ENCODE measurements around the gene MROH7.

MROH7 gene

DNA sequence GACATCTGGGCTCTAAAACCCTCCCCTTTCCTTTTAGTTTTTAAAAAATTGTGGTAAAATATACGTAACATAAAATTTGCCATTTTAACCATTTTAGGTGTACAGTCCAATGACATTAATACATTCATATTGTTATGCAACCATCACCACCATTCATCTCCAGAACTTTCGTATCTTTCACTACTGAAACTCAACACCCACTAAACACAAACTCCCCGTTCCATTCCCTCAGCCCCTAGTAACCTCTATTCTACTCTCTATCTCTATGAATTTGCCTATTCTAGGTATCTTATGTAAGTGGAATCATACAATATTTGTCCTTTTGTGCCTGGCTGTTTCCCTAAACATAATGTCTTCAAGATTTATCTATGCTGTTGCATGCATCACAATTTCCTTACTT is 54.7 kb downstream of the MROH7 start:
- no peak for DNase-seq (ENCODE audit: low read depth, low spot score)

DNA sequence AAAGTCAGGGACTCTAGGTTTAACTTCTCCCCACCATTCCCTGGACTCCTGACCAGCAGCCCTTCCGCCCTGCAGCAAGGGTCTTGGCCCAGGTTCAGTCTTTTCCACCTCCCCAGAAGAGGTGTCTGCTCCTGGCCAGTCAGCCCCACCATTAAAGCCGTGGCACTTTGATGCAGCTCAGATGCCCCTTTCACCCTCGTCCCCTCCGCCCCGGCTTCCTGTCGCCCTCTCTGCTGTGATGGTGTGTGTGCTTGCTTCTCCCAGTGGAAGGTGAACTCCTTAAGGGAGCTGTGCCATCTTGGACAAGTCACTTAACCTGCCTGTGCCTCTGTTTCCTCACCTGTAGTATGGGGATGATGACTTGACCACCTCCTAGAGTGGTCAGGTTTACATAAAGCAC is 56.3 kb downstream of the MROH7 start:
- DNase-seq (ENCODE audit: low read depth, low spot score): no peak

DNA sequence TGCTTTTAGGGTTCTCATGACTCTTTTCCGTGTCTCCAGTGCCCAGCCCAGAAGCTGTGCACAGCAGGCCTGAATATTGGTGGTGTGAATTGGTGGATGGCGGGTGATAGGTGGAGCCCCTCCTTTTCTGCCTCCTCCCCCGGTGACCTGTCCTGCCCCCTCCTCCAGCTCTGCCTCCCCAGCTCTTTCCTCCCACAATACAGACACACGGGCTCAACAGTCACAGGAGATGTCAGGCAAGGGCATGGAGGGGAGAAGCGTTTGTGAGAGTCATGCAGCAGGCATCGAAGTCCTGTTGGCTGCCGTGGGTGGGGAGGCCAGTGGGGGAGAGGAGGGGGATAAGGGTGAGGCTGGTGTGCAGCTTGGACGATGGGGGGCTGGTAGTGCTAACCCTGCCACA is 56.8 kb downstream of the MROH7 start:
- DNase-seq (ENCODE audit: low read depth, low spot score): no peak

DNA sequence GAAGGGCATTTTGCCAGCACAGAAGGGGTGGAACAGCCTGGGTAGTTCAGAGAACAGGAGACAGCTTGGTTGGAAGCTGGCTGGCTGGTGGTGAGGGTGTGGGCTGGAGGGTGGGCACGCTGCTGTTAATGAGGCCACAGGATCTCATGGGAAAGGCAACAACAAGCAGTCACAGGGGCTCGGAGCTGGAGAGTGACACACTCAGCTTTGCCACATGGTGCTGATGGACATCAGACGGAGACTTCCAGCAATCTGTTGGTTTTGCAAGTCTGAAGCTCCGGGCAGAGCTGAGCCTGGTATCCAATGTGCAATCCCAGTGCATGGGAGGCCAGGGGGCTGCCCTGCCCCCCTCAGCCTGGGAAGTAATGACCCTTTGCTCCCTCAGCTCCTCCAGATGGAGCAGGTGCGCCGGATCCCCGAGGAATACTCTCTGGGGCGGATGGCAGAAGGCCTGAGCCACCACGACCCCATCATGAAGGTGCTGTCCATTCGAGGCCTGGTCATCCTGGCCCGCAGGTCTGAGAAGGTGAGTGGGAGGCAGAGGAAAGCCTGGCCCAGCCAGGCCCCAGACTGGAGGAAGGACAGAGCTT is 58.4 kb downstream of the MROH7 start:
- DNase-seq (ENCODE audit: low read depth, low spot score): no peak

DNA sequence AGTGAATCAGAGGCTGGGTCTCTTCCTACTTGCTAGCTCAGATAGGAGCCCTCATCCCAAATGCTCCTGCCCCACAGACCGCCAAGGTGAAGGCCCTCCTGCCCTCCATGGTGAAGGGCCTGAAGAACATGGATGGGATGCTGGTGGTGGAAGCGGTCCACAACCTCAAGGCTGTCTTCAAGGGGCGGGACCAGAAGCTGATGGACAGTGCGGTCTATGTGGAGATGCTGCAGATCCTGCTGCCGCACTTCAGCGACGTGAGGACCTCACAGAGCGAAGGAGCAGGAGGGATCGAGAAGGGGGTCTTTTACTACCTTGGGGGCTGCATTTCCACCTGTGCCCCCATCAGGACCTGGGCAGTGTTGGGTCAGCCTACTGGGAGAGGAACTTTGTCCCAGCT is 59.5 kb downstream of the MROH7 start:
- DNase-seq (ENCODE audit: low read depth, low spot score): no peak

DNA sequence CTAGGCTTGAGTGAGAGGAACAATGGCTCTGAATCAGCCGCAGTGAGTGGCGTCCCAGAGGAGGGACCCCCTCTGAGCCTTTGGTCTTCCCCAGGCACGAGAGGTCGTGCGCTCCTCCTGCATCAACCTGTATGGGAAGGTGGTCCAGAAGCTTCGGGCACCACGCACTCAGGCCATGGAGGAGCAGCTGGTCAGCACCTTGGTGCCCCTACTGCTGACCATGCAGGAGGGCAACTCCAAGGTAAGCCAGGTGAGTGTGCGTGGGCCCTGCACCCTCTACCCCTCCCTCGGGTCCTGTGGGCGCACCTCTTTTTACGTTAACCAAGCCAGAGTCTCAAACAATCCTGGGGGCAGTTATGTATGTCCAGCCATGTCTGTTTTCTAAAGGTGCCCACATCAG is 60.4 kb downstream of the MROH7 start:
- DNase-seq (ENCODE audit: low read depth, low spot score): no peak

DNA sequence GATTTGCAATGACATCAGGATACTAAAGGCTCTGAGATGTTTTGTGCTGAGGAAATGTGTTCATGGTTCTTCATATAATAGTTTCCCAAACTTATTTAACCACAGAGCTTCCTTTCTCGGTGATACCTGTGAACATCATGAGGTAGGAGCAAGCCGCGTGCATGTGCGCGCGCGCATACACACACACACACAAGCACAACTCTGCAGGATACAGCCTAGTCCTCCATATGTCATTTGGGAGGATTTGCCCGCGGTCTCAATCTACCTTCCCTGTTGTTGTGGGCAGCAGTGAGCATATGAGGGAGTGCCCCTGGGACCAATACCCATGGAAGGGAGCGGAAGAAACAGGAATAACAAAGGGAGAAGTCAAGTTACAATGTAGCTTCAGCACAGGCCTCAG is 61.9 kb downstream of the MROH7 start:
- DNase-seq (ENCODE audit: low read depth, low spot score): no peak

DNA sequence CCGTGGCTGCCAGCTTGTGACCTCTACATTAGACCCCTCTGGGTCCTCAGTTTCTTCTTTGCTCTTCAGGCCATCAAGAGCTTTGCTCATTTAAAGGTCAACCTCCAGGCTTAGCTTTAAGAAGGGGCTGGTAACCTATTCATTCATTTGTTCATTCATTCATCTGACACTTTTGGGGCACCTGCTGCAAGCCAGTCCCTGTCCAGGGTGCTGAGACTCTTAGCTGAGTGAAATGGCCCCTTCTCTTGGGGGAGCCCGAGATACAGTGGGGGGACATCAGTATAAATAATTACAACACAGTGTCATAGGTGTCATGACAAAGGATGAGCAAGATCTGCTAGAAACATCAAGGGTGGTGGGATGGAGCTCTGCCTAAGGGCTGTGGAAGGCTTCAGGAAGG is 63.6 kb downstream of the MROH7 start:
- no peak for DNase-seq (ENCODE audit: low read depth, low spot score)

DNA sequence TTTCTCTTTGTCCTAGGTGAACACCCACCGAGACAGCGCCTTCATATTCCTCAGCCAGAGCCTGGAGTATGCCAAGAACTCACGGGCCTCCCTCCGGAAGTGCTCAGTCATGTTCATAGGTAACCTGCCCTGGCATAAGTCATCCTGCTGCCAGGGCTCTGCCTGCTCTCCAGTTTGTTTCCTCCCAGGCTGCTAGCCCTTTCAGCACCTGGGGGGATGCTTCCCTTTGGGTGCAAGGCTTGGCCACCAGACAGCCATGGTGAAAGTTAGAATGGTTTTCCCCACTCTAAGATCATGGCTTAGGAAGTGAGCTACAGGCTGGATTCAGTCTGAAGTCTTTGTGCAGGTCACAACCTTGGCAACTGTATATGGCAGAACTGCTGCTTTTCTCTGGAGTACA is 64.8 kb downstream of the MROH7 start:
- no peak for DNase-seq (ENCODE audit: low read depth, low spot score)

DNA sequence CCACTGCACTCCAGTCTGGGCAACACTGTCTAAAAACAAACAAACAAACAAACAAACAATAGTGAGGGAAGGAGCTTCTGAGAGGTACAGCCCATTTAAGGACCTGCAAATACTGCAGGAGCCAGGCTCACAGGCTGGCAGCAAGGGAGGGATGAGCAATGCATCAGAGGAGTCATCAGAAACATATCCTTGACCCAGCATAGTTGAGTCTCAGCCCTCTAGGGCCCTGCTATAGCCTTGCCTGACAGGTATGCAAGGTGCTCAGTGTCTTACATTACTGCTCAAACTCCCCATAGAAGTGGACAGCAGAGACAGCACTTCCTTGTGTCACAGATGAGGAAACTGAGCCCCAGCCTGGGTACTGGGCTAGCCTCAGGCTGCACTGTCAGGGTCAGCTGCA is 66.8 kb downstream of the MROH7 start:
- DNase-seq (ENCODE audit: low read depth, low spot score): no peak

DNA sequence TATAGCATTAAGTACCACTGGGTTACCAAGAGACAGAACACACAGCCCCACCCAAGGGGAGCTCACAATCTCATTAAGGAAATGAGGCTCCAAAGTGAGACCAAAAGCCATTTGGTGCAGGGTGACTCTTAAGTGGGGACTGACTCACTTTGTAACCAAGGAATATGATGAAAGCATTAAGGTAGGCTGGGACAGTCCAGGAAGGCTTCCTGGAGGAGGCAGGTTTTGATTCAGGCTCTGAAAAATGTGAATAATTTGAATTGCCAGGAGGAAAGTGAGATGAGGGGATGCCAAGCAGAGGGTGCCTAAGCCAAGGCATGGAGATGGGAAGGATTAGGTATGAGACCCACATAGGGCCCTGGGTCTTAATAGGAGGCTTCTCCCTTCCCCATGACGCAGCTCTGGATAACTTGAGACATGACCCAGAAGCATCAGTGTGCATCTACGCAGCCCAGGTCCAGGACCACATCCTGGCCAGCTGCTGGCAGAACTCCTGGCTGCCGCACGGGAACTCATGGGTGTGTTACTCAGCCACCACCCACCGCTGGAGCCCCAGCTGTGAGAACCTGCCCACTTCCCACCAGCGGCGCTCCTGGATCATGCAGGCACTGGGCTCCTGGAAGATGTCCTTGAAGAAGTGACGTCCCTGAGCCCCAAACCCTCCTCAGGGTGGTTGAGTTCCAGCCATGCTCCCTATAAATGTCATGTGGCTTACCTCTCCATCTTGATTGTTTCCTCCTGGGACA is 68.1 kb downstream of the MROH7 start:
- DNase-seq (ENCODE audit: low read depth, low spot score): no peak

DNA sequence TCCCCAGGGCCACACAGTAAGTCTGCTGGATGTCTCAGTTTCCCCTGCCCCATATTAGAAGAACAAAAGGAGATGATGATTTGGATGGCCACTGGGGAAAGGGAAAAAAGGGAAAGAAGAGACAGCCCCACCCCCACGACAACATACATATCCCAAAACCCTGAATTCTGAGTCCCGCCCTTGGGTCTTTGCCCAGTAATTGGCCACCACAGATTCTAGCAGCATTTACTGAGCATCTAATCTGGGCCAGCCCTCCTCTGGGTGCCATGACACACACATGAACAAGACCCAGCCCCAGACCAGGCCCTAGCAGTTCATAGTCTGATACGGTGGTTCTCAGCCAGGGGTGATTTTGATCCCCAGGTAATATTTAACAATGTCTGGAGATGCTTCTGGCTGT is 68.8 kb downstream of the MROH7 start:
- no peak for DNase-seq (ENCODE audit: low read depth, low spot score)

DNA sequence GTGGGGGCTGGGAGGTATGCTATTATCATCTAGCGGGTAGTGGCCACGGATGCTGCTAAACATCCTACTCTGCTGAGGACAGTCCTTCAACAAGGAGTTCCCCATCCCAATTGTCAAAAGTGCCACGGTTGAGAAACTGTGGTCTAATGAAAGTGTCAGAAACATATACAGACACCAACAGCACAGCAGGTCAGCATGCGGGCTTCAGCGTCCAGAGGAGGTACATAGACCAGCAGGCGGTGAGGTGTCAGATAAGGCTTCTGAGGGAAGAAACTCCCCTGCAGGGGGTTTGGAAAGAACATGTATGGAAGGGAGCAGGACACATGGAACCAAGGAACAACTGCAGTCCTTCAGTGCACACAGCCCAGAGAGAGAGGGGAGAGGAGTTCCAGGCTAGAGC is 69.3 kb downstream of the MROH7 start:
- DNase-seq (ENCODE audit: low read depth, low spot score): no peak

DNA sequence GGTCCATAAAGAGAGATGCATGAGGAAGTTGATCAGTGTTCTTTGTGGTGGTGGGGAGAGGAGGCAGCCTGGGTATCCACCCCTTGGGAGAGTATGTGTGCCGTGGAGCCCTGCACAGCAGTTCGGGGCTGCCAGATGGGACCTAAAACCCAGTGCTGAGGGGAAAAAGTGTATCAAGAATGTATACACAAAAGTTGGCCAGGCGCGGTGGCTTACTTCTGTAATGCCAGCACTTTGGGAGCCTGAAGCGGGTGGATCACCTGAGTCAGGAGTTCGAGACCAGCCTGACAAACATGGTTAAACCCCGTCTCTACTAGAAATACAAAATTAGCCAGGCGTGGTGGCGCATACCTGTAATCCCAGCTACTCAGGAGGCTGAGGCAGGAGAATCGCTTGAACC is 70.0 kb downstream of the MROH7 start:
- no peak for DNase-seq (ENCODE audit: low read depth, low spot score)

DNA sequence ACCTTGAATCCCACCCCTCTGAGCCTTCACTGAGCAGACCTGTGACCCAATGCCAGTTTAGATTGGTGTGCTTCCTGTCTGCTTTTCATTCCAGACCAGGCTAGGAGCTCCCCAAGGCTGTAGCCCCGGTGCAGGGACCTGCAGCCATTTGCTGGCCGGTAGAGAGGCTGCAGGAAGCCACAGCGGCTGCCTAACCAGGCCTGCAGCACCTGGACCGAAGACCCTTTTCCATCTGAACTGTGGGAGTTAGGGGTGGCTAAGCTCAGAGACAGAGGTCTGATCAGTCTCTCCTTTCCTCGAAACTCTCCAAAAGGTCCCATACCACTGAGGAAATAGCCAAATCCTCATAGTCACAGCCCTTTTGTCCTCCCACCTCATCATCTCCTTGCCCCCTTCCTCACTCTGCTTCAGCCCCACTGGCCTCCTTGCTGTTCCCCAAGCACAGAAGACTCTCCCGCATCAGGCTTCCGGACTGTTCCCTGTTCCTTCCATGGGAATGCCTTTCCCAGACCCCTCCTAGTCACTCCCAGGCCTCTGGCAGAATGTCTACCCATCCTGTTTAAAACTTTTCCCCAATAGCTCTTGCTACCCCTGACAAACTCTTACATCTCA is 73.4 kb downstream of the MROH7 start:
- DNase-seq (ENCODE audit: low read depth, low spot score): no peak

DNA sequence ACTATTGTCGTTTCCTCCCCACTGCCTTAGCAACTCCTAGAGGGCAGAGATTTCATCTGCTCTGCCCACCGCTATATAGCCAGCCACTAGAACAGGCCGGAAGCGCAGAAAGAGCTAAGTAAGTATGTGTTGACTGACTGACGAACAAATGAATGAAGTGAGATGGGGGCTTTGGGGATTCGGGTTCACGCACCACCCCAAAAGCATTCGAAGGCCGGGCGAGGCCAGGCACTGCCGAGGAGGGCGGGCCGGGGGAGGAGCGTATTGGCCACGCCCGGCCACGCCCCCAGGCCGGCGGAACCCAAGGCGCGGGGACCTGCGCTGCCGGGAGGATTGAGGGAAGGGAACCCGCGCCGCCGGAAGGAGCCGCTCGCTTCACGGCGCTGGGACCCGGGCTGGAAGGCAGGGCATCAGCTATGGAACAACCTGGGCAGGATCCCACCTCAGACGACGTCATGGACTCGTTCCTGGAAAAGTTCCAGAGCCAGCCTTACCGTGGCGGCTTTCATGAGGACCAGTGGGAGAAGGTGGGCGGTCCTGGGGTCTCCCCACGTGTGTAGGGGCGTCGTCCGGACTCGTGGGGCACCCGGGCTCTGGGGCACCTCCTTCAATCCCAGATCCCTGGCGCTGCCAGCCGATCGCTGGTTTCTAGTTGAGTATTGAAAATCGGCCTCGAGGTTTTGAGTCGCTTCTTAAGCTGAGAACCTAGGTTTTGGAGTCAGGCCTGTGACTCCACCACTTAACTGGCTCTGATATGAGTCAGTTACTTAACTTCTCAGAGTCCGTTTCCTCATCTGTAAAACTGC is 74.1 kb downstream of the MROH7 start, which contains the start of gene TTC4:
Gene TTC4 (plus strand): TSS at position 369 of the 806 bp plus-strand sequence. CDS start 48 bp downstream, at position 417.
- peak; percentile 89 for DNase-seq (ENCODE audit: low read depth, low spot score)

DNA sequence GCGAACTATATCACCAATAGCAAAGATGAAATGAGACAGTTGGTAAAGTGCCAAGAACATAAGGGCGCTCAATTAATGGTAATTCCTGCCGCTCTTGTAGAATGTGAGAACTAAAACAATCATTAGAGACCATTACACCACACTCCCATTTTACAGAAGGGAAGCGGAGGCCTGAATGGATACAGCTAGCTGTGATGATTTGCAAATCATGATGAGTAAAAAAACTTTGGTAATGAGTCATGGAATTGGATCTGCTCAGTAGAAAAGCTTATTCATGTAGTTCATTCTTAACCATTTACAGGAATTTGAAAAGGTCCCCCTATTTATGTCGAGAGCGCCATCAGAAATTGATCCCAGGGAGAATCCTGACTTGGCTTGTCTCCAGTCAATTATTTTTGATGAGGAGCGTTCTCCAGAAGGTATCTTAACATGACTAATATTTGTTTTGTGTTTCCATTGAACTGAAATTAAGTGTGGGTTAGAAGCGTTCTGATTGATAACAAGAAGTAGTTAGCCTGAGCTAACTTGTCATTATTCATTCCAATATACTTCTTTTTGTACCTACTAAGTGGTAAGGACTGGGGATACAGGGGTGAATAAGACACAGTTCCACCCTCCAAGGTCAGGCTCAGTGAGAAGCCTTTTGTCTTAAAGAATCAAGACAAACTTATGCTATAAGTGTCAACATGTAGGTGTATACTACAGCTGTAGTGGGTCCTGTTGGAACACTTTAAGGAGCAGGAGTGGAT is 74.9 kb downstream of the MROH7 start:
- DNase-seq (ENCODE audit: low read depth, low spot score): no peak

DNA sequence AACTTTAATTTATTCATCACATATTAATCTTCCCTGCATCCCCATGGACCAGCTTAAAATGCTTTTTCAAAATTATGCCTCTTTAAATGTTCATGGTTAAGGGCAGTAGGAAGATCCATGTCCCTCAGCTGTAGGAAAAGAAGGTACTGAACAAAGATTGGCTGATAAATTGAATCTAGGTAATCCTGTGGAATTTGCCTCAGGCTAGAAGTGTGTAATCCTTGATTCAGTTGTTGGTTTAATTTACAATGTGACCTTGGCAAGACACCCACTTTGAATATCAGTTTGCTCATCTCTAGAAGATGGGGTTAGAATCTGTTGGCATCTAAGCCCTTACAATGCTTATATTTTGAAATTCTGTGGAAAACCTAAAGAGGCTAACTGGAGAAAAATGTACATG is 80.1 kb downstream of the MROH7 start:
- no peak for DNase-seq (ENCODE audit: low read depth, low spot score)

DNA sequence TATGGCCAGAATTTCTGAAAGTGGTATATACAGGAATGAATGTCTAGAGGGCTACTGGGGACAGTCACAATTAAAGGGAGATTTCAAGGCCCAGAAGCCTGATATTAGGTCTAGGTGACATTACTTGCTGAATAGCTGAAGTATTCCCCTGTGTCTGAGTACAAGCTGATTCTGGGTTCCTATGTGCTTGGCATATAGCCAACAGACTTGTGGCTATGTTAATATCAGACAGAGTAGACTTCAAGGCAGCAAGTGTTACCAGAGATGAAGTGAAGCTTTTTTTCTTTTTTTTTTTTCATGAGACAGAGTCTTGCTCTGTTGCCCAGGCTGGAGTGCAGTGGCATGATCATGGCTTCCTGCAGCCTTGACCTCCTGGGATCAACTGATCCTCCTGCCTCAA is 82.4 kb downstream of the MROH7 start:
- DNase-seq (ENCODE audit: low read depth, low spot score): no peak

DNA sequence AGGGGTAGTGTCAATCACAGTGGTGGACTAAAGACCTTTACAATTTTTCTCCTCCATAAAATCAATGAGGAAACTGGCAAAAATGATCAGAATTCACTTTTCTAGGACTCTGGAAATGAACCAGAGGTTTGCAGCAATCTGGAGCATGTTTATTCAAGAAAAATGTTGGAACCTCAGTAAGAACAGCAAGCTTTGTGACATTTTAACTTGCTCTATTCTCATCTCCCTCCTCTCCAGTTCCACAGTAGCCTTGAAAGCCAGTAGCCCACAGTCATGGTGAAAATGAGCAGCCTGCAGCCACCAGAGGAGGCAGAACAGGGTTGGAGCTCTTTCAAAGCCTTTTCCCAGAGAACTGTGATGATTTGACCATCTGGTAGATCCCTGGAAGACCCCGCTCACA is 83.2 kb downstream of the MROH7 start:
- DNase-seq (ENCODE audit: low read depth, low spot score): no peak

DNA sequence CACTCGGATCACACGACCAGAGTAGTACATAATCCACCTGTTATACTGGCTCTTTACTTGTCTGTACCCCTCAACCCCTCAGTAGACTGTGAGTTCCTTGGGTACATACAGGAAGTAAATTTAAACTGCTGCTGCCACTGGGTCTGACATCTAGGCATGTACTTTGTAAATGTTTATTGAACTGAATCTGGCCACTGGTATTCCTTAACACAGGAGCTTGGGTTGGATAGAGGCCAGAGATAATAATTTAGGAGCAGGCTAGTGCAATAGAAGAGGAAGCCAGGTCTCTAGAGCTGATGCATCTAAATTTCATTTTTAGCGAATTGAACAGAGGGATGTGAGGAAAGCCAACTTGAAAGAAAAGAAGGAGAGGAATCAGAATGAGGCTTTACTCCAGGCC is 86.4 kb downstream of the MROH7 start:
- DNase-seq (ENCODE audit: low read depth, low spot score): no peak

DNA sequence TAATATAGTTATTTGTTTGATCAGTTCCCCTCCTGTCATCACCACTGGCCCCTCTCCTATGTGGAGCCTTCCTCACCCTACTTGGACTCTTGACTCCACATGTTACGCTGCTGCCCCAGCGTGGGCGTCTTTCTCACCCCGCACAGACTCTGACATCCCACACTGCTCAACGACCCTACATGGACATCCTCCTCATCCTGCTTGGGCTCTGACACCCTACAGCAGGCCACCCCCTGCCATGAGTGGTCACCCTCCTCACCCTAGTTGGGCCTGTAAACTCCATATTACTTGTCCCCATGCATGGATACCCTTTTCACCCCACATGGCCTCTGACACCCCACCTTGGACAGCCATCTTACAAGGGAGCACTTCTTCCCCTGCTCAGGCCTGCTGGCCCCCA is 95.1 kb downstream of the MROH7 start:
- no peak for DNase-seq (ENCODE audit: low read depth, low spot score)
